Neutrophil (primary cell): ENCODE data around the gene DCLK1.

Experiments used
- H3K27ac ChIP-seq: fragments of 200-600 bp; sonication (generic); 2 replicates; pipeline ENCODE4 v1.5.1; 2016; ENCODE audit warnings: mild to moderate bottlenecking, moderate library complexity
- H3K27me3 ChIP-seq: fragments of 200-600 bp; sonication (generic); 2 replicates; pipeline ENCODE4 v1.6.0; 2016; ENCODE audit warnings: mild to moderate bottlenecking
- H3K36me3 ChIP-seq: fragments of 200-600 bp; sonication (generic); 2 replicates; pipeline ENCODE4 v1.5.1; 2017
- H3K4me1 ChIP-seq, 2 experiments: fragments of 200-600 bp in 1 of 2; sonication (generic) in 1 of 2; 1 replicate in 1 of 2; 2 replicates in 1 of 2; pipeline versions ENCODE4 v1.5.1 to v1.6.1; 2013 to 2016; ENCODE audit warnings: low read depth in 1 of 2, low read length in 1 of 2, mild to moderate bottlenecking in 1 of 2, moderate library complexity in 1 of 2; ENCODE audit not compliant: control insufficient read depth in 1 of 2, insufficient read depth in 1 of 2
- H3K4me3 ChIP-seq, 2 experiments: fragments of 200-600 bp in 1 of 2; sonication (generic) in 1 of 2; 1 replicate in 1 of 2; 2 replicates in 1 of 2; pipeline ENCODE4 v1.5.1; 2013 to 2016; ENCODE audit warnings: low read depth in 1 of 2, low read length in 1 of 2, mild to moderate bottlenecking in 1 of 2, moderate library complexity in 1 of 2
- H3K9me3 ChIP-seq: fragments of 200-600 bp; sonication (generic); 2 replicates; pipeline ENCODE4 v1.5.1; 2016
- CTCF ChIP-seq: fragments of 200-600 bp; sonication (generic); IDR thresholded peaks from 2 replicates; pipeline ENCODE4 v1.5.1; 2016; ENCODE audit warnings: antibody characterized with exemption

The DCLK1 gene

DNA sequence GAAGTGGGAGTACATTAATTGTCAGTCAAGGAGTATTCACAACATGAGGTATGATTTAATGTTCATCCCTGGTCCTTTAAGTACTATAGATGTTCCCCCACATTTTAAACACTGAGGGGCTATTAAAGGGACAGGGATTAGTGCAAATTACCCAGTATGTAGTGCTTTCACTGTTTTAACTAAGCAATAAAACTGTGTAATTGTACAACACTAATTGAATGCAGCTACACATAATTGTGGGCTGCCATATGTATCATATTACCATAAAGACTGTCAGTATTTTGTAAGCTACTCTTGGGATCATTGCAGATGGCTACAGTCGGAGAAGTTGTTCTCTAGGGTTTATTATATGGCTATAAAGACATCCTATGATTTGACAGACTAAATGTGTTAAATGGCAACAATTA lies 316.6 kb downstream of the DCLK1 start:
- Histone ChIP-seq H3K27me3 (peaks cover 4% of the 10 kb centered on the region), H3K9me3 (no peaks in the 10 kb centered on the region), H3K4me3 (no peak overlapping the region), H3K36me3 (no peaks in the 10 kb centered on the region), H3K4me1 (no peaks in the 10 kb centered on the region), H3K27ac (no peak overlapping the region)
- no peak for TF ChIP-seq CTCF

GRCh38 chr13:35812736-35813135 lies 318.4 kb downstream of the DCLK1 start:
- H3K9me3 ChIP-seq = no peaks in the 10 kb centered on the region
- H3K4me1 ChIP-seq = no peaks in the 10 kb centered on the region
- H3K4me3 ChIP-seq = no peak overlapping the region
- H3K36me3 ChIP-seq = no peaks in the 10 kb centered on the region
- peaks cover 4% of the 10 kb centered on the region for H3K27me3 ChIP-seq
- no peak for TF ChIP-seq CTCF
- no peak overlapping the region for H3K27ac ChIP-seq

DNA sequence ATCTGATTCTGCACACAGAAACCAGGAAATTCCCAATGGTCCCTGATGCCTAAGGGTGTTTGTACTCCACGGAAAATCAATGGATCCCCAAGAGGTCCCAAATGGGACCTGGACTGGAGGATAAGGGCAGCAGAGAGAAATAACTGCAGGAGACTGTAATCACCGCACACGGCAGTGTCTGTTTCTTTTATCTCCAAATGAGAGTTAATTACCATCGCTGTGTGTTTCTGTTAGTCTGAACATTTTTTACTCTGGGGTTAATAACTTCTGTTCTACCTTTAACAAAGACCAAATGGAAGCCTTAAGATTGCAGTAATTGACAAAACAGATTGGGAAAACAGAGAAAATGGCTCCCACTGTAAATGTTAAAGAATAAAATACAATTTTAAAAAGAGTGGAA lies 320.9 kb downstream of the DCLK1 start:
- no peak overlapping the region for H3K27ac ChIP-seq
- H3K36me3 ChIP-seq = no peaks in the 10 kb centered on the region
- H3K4me3 ChIP-seq = no peak overlapping the region
- no peaks in the 10 kb centered on the region for H3K4me1 ChIP-seq
- no peaks in the 10 kb centered on the region for H3K9me3 ChIP-seq
- H3K27me3 ChIP-seq = peaks cover 4% of the 10 kb centered on the region
- TF ChIP-seq CTCF = no peak

DNA sequence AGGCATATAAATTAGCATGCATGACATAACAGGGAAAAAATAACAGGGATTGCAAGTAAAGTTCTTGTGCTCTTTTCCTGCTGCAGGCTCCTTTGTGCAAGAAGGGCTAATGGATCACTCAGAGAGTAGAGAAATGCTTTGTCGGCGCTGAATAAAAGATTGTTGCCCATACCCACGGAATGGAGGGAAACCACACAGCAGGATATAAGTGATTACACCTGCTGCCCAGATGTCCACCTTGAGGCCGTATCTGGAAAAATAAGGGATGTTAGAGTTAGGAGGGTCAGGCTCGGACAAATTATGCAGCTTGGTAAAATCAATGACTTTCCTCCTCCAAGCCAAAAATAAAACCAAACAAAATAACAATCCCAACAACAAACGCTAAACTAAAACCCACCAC lies 322.3 kb downstream of the DCLK1 start:
- Histone ChIP-seq H3K4me1 (no peaks in the 10 kb centered on the region), H3K9me3 (no peaks in the 10 kb centered on the region), H3K27me3 (peaks cover under 1% of the 10 kb centered on the region), H3K36me3 (no peaks in the 10 kb centered on the region), H3K27ac (no peak overlapping the region), H3K4me3 (no peak overlapping the region)
- no peak for TF ChIP-seq CTCF

- Histone ChIP-seq H3K27ac (no peak overlapping the region), H3K4me3 (no peak overlapping the region), H3K36me3 (no peaks in the 10 kb centered on the region), H3K4me1 (no peaks in the 10 kb centered on the region), H3K27me3 (no peaks in the 10 kb centered on the region), H3K9me3 (no peaks in the 10 kb centered on the region)
- TF ChIP-seq CTCF = no peak
These were observed 326.3 kb downstream of the DCLK1 start for GRCh38 chr13:35804901-35805300.

GRCh38 chr13:35797991-35798390 lies 333.2 kb downstream of the DCLK1 start:
- Histone ChIP-seq H3K4me1 (no peaks in the 10 kb centered on the region), H3K9me3 (no peaks in the 10 kb centered on the region), H3K27ac (no peak overlapping the region), H3K36me3 (no peaks in the 10 kb centered on the region), H3K27me3 (no peaks in the 10 kb centered on the region), H3K4me3 (no peak overlapping the region)
- no peak for TF ChIP-seq CTCF
